SHP77 treated with DMSO at 0.1 percent for 48 hours (cell line): ENCODE data around the gene SNRPA.
A peak's percentile ranks its signal among the peaks of the same experiment; 100 is the strongest.
"Not testable (repeated sequence)": the region's sequence is repeated elsewhere in the genome, so short reads cannot be mapped to it uniquely, and the experiment has no call there.

Source experiments
- DNase-seq: peaks from one replicate; lab custom pipeline; 2025; lab: John Stamatoyannopoulos, UW

The SNRPA gene

DNA sequence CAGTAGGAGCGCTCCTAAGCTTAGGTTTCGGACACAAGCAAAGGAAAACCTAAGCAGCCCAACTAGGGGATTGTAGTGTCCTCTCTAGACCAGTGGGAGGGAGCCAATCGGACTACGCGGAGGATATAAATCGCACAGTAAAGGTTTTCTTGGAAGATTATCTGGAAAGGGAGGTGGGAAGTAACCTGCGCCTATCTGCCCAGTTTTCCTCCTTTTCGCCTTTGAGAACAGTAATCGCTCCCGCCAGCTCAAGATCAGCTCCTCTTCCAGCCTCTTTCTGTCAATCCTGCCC is 26.6 kb downstream of the SNRPA start:
- no peak for DNase-seq

DNA sequence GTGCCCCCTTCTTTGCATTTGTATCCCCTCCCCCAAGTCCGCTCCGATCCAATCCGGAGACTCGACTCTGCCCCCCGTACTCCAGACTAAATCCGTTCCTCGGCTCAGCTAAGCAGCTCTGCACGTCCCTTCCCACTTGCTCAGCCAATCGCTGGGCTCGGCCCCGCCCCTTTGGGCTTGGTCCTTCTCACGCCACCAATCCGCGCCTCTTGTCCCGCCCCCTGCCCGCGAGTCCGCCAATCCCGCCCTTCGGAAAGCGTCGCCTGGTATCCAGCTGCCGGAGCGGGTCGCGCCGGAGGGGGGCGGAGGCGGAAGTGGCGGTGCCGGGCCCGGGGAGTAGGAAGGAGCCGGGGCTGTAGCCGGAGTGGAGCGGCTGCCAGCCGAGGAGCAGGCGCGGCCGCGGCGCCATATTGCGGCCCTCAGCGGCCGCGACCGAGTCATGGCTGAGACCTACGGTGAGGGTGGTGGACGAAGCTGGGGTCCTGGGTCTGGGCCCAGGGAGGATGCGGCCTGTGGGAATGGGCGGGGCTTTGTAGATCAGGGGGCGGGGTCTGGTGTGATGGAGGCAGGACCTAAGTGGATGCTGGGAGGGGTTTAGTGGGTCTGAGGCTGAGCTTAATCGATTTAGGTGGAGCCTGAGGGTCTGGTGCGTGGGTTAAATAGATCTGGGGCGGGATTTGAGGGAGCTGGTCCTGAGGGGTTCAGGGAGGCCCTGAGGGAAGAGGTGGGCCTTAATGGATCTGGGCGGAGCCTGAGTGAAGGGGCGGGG is 27.1 kb downstream of the SNRPA start, which contains the start of gene RAB4B:
Gene RAB4B, plus strand, starts transcription at position 311 of the 769 bp plus-strand sequence. Its CDS starts 129 bp downstream, at position 440.
- DNase-seq, result peak; percentile 100

DNA sequence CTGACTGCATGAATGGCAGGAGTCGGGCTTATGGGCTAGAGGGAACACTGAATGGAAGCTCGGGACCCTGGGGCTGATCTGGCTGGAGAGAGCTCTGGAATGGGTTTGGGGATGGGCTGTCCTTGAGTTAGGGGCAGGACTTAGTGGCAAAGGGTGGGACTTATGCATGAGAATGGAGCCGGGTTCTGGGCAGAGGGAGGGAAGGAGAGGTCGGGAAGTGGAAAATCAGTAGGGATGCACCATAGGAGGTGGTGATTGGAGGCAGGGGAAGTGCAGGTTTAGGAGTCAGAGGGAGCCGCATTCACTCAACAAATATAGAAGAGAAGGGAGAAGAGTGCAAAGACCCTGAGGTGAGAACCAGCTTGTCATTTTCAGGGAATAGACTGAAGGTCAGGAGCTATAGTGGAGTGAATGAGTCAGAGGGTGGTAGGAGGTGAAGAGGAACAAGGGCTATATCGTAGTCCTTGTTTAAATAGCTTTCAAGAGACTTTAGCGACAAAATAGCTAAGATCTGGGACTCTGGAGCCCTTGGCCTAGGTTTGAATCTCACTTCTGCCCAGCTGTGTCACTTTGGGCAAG is 27.8 kb downstream of the SNRPA start:
- no peak for DNase-seq

DNA sequence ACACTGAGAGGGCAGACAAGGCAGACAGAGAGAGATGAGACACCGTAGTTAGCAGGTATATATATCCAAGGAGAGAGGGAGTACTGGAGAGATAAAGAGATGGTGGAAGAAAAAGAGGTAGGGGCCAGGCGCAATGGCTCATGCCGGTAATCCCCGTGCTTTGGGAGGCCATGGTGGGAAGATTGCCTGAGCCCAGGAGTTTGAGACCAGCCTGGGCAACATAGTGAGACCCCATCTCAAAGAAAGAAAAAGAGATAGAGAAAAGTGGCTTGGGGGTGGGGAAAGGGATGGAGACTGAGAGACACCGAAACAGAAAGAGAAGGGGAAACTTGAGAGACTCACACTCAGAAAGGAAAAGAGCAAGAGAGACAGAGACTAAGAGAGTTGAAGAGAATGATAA is 29.6 kb downstream of the SNRPA start:
- DNase-seq, result no peak

DNA sequence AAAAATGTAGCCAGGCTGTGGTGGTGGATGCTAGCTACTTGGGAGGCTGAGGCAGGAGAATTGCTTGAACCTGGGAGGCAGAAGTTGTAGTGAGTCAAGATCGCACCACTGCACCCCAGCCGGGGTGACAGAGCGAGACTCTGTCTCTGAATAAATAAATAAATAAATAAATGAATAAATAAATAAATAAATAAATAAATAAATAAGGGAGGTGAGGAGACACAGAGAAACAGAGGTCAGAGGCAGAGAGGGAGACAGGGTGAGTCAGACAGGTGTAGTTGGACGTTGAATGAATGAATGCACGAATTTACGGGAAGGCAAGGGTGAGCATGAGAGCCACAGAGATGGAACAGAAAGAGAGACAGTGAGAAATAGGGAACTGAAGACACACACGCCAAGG is 30.1 kb downstream of the SNRPA start:
- no peak for DNase-seq

DNA sequence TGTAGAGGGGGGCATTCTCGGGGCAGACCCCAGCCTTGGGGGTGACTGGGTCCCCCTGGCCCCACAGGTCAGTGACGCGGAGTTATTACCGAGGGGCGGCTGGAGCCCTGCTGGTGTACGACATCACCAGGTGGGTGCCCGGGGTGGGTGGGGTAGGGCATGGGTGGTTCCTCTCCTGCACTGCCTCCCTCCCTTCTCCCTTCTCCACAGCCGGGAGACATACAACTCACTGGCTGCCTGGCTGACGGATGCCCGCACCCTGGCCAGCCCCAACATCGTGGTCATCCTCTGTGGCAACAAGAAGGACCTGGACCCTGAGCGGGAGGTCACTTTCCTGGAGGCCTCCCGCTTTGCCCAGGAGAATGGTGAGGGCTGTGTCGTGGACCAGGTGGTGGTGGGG is 32.7 kb downstream of the SNRPA start:
- no peak for DNase-seq

DNA sequence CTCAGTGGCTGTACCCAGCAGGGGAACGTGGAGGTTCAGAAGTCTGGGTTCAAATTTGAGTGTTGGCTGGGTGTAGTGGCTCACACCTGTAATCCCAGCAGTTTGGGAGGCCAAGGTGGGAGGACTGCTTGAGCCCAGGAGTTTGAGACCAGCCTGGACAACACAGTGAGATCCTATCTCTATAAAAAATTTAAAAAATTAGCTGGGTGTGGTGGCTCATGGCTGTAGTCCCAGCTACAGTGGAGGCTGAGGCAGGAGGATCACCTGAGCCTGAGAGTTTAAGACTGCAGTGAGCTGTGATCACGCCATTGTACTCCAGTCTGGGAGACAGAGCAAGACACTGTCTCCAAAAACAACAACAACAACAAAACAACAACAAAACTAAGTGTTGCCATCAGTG is 33.1 kb downstream of the SNRPA start:
- not testable (repeated sequence) for DNase-seq

DNA sequence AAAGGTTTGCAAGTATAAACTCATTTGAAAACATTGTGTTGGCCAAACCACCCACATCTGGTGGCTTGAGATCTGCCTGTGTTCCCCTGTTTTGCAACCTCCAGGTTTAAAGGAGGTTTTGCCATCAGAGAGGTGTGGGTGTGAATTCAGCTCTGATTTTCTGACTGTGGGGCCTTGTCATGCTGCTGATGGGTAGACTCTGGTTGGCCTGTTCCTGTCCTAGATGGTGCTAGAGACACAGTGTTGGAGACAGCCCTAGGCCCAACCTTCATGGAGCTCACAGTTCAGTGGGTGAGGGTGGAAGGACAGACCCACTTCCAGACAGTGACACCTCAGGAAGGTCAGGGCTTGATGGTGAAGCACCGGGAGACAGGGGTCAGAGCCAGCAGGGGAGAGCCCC is 34.5 kb downstream of the SNRPA start:
- DNase-seq, result no peak

DNA sequence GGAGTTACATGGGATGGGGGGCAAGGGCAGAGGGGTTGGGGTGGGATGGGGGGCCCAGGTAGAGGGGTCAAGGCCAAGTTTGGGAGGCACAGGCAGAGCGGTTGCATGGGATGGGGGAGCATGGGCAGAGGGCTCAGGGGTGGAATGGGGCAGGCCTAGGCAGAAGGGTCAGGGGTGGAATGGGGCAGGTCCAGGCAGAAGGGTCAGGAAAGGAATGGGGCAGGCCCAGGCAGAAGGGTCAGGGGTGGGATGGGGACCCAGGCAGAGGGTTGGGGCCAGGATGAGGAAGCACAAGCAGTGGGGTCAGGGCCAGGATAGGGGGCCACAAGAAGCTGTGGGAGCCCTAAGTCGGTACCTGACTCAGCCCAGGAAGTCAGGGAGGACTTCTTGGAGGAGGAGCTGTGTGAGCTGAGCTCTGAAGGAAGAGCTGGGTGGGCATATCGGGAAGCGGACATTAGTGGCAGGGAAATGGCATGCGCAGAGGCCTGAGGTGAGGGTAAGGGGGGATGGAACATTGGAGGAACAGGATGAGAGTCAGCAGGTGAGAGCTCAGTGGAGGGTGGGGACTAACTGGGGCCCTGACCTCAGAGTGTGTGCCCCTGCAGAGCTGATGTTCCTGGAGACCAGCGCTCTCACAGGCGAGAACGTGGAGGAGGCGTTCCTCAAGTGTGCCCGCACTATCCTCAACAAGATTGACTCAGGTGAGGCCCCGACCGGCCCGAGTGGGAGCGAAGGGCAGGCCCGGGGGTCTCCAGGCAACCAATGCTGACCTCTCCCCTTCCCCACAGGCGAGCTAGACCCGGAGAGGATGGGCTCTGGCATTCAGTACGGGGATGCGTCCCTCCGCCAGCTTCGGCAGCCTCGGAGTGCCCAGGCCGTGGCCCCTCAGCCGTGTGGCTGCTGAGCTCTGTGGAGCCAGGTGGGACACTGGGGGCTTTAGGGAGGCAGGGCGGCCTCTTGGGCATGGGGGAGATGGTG is 35.3 kb downstream of the SNRPA start:
- DNase-seq, result no peak

DNA sequence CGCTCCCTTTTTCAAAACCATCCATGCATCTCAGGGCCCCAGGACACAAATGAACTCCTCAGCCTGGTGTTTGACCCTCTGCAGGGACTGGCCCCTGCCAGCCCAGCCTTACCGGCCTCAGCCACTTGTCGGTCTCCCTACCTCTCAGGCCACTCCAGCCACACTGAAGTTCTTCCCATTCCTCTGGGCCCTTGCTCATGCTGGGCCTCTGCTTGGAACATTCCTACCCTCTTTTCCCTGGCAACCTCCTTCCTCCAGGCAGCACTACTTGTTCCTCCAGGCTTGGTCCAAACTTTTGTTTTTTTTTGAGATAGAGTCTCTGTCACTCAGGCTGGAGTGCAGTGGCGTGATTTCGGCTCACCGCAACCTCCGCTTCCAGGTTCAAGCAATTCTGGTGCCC is 40.3 kb downstream of the SNRPA start:
- DNase-seq, result no peak

DNA sequence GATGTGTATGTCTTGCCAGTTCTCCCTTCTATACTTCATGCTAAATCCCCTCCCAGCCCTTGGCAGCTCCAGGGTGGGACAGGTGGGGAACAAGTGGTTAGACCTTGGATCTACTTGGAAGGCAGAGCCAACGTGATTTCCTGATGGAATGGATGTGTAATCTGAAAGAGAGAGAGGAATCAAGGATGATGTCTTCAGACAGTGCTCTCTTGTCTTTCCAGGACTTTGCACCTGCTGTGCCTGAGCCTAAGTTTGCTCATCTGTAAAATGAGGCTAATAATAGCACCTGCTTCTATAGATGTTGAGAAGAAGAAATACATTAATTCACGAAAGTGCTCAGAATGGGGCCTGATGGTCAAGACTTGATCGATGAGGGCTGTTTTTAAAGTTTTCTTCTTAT is 41.0 kb downstream of the SNRPA start:
- DNase-seq, result no peak

DNA sequence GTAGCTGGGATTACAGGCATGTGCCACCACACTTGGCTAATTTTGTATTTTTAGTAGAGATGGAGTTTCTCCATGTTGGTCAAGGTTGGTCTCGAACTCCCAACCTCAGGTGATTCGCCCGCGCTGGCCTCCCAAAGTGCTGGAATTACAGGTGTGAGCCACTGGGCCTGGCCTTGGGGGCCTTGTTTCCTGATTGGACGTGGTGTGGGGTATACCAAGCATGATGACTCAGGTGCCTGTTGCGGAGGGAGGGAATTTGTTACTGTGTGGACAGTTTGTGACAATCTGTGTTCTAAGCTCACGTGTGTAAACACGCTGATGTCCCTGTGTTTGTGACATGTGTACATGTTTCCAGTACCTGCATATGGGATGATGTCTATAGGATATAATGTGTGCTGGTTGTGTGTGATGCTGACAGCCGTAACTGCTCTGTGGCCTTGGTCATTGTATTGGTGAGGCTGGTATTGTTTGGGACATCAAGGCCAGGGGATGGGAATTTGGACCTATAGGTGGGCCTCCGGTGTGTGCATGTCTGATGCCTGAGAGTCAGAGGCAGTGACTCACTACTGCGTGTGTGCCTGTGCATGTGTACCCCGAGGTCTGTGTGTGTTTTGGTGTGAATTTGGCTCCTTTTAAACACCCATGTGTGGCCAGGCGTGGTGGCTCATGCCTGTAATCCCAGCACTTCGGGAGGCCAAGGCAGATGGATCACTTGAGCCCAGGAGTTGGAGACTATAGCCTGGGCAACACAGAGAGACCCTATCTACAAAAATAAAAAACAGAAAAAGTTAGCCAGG is 46.4 kb downstream of the SNRPA start:
- no peak for DNase-seq

DNA sequence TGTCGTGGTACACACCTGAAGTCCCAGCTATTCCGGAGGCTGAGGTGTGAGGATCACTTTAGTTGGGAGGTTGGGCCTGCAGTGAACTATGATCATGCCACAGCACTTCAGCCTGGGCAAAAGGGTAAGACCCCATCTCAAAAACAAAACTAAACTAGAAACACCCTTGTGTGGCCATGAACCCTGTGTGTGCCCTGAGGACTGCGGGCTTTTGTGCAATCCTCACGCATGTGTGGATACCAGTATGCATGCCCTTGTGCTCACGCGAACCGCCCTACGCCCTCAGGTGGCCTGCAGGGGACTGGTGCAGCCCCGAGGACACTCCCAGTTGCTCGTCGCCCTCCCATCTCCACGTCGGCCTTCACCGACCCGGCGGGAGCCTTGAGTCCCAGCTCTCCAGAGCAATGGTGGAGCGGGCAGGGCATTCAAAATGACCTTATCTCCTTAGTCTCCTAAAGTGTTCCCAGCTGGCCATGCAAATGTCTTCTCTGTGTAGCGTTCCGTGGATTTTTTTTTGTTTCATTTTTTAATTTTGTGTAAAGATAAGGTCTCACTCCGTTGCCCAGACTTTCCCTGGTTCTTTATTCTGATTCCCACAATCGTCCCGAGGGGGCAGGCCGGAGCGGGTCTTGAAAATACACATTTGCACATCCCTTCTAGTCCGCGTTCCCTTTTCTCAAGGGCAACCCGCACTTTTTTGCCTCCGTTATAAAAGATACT is 47.1 kb downstream of the SNRPA start:
- peak; percentile 75 for DNase-seq

DNA sequence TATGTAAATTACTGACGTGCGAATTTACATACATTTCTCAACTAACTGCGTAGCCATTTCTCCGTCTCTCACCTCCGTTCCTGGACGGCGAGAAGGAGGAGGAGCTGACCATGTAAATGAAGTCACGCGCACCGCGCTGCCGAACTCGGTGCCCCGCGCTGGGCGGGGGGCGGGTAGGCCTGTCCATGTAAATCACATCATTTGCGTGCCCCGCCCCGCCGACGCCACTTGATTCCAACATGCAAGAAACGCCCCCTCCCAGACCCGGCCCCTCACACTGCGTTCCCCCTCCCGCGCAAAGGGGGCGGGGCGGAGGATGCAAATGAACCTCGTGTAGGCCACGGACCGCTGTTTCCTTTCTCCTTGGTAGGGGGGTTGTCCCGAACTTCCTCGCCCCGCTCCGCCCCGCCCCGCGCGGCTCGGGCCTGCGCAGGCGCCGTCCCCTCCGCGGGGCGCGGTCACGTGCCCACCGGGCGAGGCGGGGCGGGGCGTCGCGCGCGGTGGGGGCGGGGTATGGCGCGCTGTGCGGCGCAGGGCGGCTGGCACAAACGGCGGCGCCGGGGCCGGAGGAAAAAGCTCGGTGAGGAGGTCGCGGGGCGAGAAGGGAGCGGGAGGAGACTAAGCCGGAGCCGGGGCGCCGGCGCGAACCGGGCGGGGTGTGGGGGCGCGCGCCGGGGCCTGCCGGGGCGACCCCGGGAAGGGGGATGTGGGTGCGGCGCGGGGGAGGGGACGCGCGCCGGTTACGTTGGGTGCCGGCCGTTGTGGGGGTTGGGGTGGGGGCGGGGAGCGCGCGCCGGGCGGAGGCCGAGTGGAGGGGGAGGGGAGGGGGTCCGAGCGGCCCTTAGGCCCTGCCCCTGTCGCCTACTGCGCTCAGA is 47.9 kb downstream of the SNRPA start, which contains the start of gene EGLN2:
Gene EGLN2, plus strand, starts transcription at position 509 of the 875 bp plus-strand sequence. CDS start 1,382 bp downstream, outside the sequence.
- peak; percentile 99 for DNase-seq

DNA sequence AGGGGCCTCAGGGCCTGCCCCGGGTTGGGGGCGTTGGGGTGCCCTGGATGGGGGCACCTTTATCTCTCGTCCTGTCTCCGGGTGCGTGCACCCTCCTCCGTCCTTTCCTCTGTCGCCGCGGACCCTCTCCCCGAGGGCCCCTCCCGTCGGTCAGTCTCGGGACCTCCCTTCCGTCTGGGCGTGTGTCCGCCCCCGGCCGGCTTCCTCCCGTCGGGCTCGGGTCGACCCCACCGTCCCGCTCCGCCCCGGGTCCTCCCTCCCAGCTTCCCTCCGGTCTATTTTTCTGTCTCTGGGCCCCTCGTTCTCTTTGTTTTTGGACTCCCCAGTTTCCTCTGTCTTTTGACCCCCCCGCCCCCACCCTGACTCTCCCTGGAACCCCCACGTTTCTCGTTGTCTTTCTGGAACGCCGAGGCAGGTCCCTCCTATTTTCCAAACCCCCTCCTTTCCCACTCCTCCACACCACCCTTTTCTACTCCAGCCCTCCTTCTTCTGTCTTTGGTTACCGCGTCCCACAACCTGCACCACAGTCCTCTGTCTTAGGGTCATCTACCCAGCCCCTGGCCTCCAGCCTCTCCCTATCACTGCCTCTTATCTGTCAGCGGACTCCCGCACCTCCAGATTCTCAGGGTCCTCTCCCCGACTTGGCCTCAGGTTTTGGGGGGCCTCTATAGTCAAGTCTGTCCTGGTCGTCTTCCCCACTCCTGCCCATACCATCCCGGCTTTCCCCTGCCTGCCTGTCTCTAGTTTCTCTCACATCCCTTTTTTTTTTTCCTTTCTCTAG is 48.7 kb downstream of the SNRPA start:
- DNase-seq, result no peak

DNA sequence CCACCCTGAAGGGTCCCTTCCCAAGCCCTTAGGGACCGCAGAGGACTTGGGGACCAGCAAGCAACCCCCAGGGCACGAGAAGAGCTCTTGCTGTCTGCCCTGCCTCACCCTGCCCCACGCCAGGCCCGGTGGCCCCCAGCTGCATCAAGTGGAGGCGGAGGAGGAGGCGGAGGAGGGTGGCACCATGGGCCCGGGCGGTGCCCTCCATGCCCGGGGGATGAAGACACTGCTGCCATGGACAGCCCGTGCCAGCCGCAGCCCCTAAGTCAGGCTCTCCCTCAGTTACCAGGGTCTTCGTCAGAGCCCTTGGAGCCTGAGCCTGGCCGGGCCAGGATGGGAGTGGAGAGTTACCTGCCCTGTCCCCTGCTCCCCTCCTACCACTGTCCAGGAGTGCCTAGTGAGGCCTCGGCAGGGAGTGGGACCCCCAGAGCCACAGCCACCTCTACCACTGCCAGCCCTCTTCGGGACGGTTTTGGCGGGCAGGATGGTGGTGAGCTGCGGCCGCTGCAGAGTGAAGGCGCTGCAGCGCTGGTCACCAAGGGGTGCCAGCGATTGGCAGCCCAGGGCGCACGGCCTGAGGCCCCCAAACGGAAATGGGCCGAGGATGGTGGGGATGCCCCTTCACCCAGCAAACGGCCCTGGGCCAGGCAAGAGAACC is 49.5 kb downstream of the SNRPA start:
- no peak for DNase-seq

DNA sequence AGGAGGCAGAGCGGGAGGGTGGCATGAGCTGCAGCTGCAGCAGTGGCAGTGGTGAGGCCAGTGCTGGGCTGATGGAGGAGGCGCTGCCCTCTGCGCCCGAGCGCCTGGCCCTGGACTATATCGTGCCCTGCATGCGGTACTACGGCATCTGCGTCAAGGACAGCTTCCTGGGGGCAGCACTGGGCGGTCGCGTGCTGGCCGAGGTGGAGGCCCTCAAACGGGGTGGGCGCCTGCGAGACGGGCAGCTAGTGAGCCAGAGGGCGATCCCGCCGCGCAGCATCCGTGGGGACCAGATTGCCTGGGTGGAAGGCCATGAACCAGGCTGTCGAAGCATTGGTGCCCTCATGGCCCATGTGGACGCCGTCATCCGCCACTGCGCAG is 50.0 kb downstream of the SNRPA start:
- DNase-seq, result no peak

DNA sequence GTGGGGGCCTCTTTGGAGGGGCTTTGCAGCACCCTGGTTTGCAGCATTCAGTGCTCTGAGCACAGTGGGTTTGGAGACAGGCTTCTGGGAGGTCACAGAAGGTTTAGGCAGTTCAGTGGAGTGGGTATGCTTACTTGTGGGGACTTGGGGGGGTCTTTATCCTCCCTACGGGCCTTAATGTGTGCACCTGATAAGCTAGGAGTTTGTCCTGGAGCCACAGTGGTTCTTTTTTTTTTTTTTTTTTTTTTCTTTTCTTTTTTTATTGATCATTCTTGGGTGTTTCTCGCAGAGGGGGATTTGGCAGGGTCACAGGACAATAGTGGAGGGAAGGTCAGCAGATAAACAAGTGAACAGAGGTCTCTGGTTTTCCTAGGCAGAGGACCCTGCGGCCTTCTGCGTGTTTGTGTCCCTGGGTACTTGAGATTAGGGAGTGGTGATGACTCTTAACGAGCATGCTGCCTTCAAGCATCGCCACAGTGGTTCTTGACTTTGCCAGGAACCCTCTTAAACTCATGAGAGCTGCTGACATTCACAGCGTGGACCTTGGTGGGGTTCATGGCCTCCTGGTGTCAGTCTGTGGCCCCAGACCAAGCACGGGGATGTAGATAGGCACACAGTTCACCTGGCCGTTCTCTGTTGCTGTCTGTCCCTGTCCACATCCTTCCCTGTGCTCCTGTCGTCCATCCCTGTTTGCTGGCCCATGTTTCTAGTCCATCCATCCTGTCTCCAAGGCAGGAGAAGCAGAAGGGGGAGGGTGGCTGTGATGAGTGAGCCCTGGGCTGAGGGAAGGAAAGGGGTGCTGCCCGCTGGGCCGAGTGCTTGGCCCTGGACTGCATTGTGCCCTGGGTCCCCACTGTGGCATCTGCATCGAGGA is 50.7 kb downstream of the SNRPA start:
- no peak for DNase-seq
